ENCODE measurements around the gene FFAR1.

- TF ChIP-seq ZNF384 (IDR thresholded peaks at IDR 0.05) (no peak), BHLHE40 (IDR thresholded peaks at IDR 0.05; ENCODE audit: borderline replicate concordance) (no peak), ARNT (IDR thresholded peaks at IDR 0.05) (no peak), TARDBP (IDR thresholded peaks at IDR 0.05) (no peak), SUZ12 (IDR thresholded peaks at IDR 0.05) (no peak)
Measured at GRCh38 chr19:35365303-35365702, 17.6 kb downstream of the FFAR1 start.
